Tibial artery (tissue), 4 donors: ENCODE results near the gene TEX9.

Experiments used
- DNase-seq, 2 donors: peaks; one replicate each; pipeline ENCODE4 v3.0.0-alpha.2; 2019
- H3K27ac ChIP-seq, 2 donors: fragments of 200-600 bp; sonication (generic) in 1 of 2; 1 replicate in 1 of 2; 2 replicates in 1 of 2; pipeline ENCODE4 v1.5.1; 2018 to 2019; ENCODE audit warnings: mild to moderate bottlenecking in 1 of 2
- H3K27me3 ChIP-seq, 2 donors: fragments of 200-600 bp; sonication (generic) in 1 of 2; one replicate each; pipeline versions ENCODE4 v1.5.1 to v1.6.0; 2016 to 2019
- H3K36me3 ChIP-seq, 3 donors: fragments of 200-600 bp; sonication (generic) in 2 of 3; one replicate each; pipeline ENCODE4 v1.5.1; 2016 to 2019; ENCODE audit warnings: mild to moderate bottlenecking in 2 of 3
- H3K4me1 ChIP-seq, 4 donors: fragments of 200-600 bp; sonication (generic) in 2 of 4; 1 replicate in 3 of 4; 2 replicates in 1 of 4; pipeline ENCODE4 v1.5.1; 2016 to 2019
- H3K4me3 ChIP-seq, 2 donors: fragments of 200-600 bp; sonication (generic) in 1 of 2; 1 replicate in 1 of 2; 2 replicates in 1 of 2; pipeline ENCODE4 v1.5.1; 2018 to 2019; ENCODE audit warnings: mild to moderate bottlenecking in 2 of 2
- H3K9me3 ChIP-seq, 3 donors: fragments of 200-600 bp; sonication (generic) in 1 of 3; one replicate each; pipeline ENCODE4 v1.5.1; 2016 to 2019
- intact Hi-C: fragments of 100-400 bp; cut with DNase I; formaldehyde crosslinking; loops from one replicate; pipeline ENCODE4 v1.15.0; 2023; ENCODE audit warnings: low total_unique reads
- TF ChIP-seq, protein P1 (sequence below), 2 experiments: fragments of 200-600 bp in 1 of 2; fragments of 450-650 bp in 1 of 2; IDR thresholded peaks; one replicate each; pipeline ENCODE4 v1.5.1; 2017 to 2019; ENCODE audit warnings: antibody characterized with exemption in 2 of 2, mild to moderate bottlenecking in 1 of 2, moderate library complexity in 1 of 2

TEX9 gene

DNA sequence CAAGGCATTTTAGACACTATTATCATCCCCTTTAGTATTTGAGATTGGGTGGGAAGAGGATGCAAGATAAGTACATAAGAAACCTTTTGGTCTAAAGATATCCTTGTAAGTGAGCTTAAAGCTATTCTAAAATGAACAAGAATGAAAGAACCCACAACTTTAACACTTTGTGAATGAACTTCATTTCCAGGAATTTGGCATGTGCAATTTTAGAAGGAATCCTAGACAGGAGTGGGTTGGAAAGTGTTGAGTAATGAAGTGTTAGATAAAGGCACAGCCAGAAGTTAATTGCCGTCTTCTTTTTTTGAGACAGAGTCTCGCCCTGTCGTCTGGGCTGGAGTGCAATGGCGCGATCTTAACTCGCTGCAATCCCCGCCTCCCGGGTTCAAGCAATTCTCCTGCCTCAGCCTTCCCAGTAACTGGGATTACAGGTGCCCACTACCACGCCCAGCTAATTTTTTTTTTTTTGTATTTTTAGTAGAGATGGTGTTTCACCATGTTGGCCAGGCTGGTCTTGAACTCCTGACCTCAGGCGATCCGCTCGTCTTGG is 13.2 kb upstream of the TEX9 start:
- intact Hi-C loops: no loop called here
- TF ChIP-seq, protein P1, sequence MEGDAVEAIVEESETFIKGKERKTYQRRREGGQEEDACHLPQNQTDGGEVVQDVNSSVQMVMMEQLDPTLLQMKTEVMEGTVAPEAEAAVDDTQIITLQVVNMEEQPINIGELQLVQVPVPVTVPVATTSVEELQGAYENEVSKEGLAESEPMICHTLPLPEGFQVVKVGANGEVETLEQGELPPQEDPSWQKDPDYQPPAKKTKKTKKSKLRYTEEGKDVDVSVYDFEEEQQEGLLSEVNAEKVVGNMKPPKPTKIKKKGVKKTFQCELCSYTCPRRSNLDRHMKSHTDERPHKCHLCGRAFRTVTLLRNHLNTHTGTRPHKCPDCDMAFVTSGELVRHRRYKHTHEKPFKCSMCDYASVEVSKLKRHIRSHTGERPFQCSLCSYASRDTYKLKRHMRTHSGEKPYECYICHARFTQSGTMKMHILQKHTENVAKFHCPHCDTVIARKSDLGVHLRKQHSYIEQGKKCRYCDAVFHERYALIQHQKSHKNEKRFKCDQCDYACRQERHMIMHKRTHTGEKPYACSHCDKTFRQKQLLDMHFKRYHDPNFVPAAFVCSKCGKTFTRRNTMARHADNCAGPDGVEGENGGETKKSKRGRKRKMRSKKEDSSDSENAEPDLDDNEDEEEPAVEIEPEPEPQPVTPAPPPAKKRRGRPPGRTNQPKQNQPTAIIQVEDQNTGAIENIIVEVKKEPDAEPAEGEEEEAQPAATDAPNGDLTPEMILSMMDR (IDR thresholded peaks at IDR 0.05): no peak
- no peaks in the 10 kb centered on the region for H3K36me3 ChIP-seq
- H3K27me3 ChIP-seq: no peaks in the 10 kb centered on the region
- DNase-seq: no peak
- no peak overlapping the region for H3K4me3 ChIP-seq
- no peaks in the 10 kb centered on the region for H3K4me1 ChIP-seq
- H3K9me3 ChIP-seq: no peaks in the 10 kb centered on the region
- no peak overlapping the region for H3K27ac ChIP-seq

DNA sequence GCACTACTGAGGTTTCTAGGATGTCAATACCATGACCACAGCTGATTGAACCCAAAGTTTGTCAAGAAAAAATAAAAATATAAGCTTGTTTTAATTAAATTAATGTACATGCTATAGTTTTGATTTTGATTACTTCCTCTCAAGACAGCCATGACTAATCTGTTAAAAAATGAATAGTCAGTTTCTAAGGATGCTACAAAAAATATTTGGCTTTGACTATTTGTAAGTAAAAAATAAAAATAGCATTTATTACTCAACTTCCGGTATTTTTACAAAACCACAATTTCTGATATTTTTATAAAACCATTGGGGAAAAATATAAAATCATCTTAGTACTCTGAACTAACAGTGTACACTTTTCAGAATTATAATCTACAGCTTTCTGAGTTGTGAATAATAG is 12.1 kb upstream of the TEX9 start:
- H3K4me3 ChIP-seq: no peak overlapping the region
- H3K9me3 ChIP-seq: no peaks in the 10 kb centered on the region
- no peak overlapping the region for H3K27ac ChIP-seq
- H3K36me3 ChIP-seq: no peaks in the 10 kb centered on the region
- DNase-seq: no peak
- TF ChIP-seq, protein P1 (IDR thresholded peaks at IDR 0.05): no peak
- H3K27me3 ChIP-seq: no peaks in the 10 kb centered on the region
- H3K4me1 ChIP-seq: no peaks in the 10 kb centered on the region
- intact Hi-C loops: no loop called here

DNA sequence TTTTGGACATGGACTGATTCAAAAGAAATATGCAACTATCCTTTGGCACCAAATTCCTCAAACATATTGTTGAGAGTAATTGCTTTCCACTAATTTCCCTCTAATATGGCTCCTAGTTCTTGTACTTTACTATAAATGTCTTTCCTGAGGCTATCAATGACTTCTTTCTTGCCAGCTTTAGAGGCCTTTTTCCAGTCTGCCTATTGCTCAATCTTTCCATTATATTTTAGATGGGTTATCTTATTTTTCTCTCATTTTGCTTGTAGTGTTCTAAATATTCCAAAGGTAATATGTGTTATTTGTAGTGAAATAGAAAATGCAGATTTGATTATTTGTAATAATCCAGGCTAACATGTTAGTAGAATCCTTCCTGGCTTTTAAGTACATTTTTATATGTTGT is 11.5 kb upstream of the TEX9 start:
- TF ChIP-seq, protein P1 (IDR thresholded peaks at IDR 0.05): no peak
- H3K27me3 ChIP-seq: no peaks in the 10 kb centered on the region
- no peak overlapping the region for H3K27ac ChIP-seq
- intact Hi-C loops: no loop called here
- no peak for DNase-seq
- H3K9me3 ChIP-seq: no peaks in the 10 kb centered on the region
- no peaks in the 10 kb centered on the region for H3K36me3 ChIP-seq
- no peak overlapping the region for H3K4me3 ChIP-seq
- no peaks in the 10 kb centered on the region for H3K4me1 ChIP-seq

DNA sequence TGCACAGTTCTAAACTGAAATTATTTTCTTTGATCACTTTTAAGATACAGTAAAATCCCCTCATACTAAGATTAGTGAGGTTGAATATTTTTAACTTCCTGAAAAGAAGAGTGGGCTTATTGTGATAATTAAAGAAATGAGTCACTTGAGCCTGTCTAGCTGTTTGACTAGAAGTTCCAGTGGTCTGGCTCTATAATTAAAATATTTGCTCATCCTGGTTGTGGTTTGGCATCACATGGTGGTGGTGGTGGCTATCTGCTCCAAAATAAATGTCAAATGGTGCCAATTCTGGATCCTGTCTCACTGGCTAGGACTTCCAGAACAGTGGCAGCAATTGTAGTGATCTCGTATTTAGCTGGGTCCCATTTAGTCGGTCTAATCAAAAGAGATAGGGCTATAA is 8.6 kb upstream of the TEX9 start:
- H3K36me3 ChIP-seq: no peaks in the 10 kb centered on the region
- no peaks in the 10 kb centered on the region for H3K9me3 ChIP-seq
- no peaks in the 10 kb centered on the region for H3K27me3 ChIP-seq
- H3K27ac ChIP-seq: no peak overlapping the region
- no peaks in the 10 kb centered on the region for H3K4me1 ChIP-seq
- TF ChIP-seq, protein P1 (IDR thresholded peaks at IDR 0.05): no peak
- DNase-seq: no peak
- H3K4me3 ChIP-seq: no peak overlapping the region
- intact Hi-C loops: no loop called here

DNA sequence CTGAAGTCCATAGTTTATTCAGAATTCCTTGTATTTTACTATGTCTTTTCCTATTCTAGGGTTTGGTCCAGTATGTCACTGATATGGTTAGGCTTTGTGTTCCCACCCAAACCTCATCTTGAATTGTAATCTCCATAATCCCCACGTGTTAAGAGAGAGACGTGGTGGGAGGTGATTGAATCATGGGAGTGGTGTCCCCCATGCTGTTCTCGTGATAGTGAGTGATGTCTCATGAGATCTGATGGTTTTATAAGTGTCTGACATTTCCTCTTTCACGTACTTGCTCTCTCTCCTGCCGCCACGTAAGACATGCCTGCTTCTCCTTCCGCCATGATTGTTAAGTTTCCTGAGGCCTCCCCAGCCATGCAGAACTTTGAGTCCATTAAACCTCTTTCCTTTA is 6.6 kb upstream of the TEX9 start:
- Histone ChIP-seq H3K36me3 (no peaks in the 10 kb centered on the region), H3K4me3 (no peak overlapping the region), H3K27me3 (no peaks in the 10 kb centered on the region), H3K4me1 (no peaks in the 10 kb centered on the region), H3K9me3 (no peaks in the 10 kb centered on the region), H3K27ac (no peak overlapping the region)
- intact Hi-C loops: no loop called here
- no peak for DNase-seq
- TF ChIP-seq, protein P1 (IDR thresholded peaks at IDR 0.05): no peak

- Histone ChIP-seq H3K36me3 (no peaks in the 10 kb centered on the region), H3K27ac (no peak overlapping the region), H3K9me3 (no peaks in the 10 kb centered on the region), H3K4me3 (no peak overlapping the region), H3K27me3 (no peaks in the 10 kb centered on the region), H3K4me1 (peaks cover 0 to 9% (median 4%) of the 10 kb centered on the region in 4 donors)
- TF ChIP-seq, protein P1 (IDR thresholded peaks at IDR 0.05): no peak
- intact Hi-C loops: no loop called here
- DNase-seq: no peak
These were observed 3.2 kb upstream of the TEX9 start for GRCh38 chr15:56361987-56362386.
